H9 (cell line): Measurements from ENCODE around the gene OSBPL2. TPM values are rescaled to one million over a fixed set of nuclear protein-coding genes. Genes with fewer than 3 reads are reported as not detected.

Experiments used
- DNase-seq: peaks from one replicate; pipeline ENCODE4 v3.0.0-alpha.2; 2017
- H2AFZ ChIP-seq: one replicate; pipeline ENCODE4 v1.6.1; 2013; ENCODE audit warnings: mild to moderate bottlenecking, low read length, control low read depth, moderate library complexity
- H2AK5ac ChIP-seq: 2 replicates; pipeline ENCODE4 v1.6.1; 2013; ENCODE audit warnings: low read length, control low read depth, mixed read lengths; ENCODE audit not compliant: insufficient read length
- H2BK120ac ChIP-seq: one replicate; pipeline ENCODE4 v1.6.1; 2013; ENCODE audit warnings: low read depth, mild to moderate bottlenecking, low read length, control low read depth, inconsistent platforms; ENCODE audit not compliant: poor library complexity, severe bottlenecking
- H2BK12ac ChIP-seq: 2 replicates; pipeline ENCODE4 v1.6.1; 2013; ENCODE audit warnings: low read length, control low read depth, mixed read lengths, low read depth; ENCODE audit not compliant: insufficient read length
- H2BK15ac ChIP-seq: 2 replicates; pipeline ENCODE4 v1.6.1; 2013; ENCODE audit warnings: low read depth, low read length, control low read depth
- H2BK20ac ChIP-seq: one replicate; pipeline ENCODE4 v1.6.1; 2013; ENCODE audit warnings: low read depth, mild to moderate bottlenecking, low read length, control low read depth, inconsistent platforms; ENCODE audit not compliant: poor library complexity, severe bottlenecking
- H2BK5ac ChIP-seq: 2 replicates; pipeline ENCODE4 v1.6.1; 2013; ENCODE audit warnings: low read length, control low read depth, mixed read lengths; ENCODE audit not compliant: insufficient read length
- H3K14ac ChIP-seq: 2 replicates; pipeline ENCODE4 v1.6.1; 2013; ENCODE audit warnings: low read length, control low read depth; ENCODE audit not compliant: insufficient read depth
- H3K18ac ChIP-seq: 2 replicates; pipeline ENCODE4 v1.6.1; 2013; ENCODE audit warnings: low read depth, mild to moderate bottlenecking, mixed read lengths, low read length, control low read depth; ENCODE audit not compliant: insufficient read length
- H3K23ac ChIP-seq: 2 replicates; pipeline ENCODE4 v1.6.1; 2013; ENCODE audit warnings: low read length, control low read depth, mixed read lengths, low read depth; ENCODE audit not compliant: insufficient read length
- H3K23me2 ChIP-seq: 2 replicates; pipeline ENCODE4 v1.6.1; 2013; ENCODE audit warnings: low read depth, mild to moderate bottlenecking, mixed read lengths, low read length, control low read depth; ENCODE audit not compliant: insufficient read length, poor library complexity, severe bottlenecking
- H3K27ac ChIP-seq: 2 replicates; pipeline ENCODE4 v1.5.1; 2013; ENCODE audit warnings: low read length, control low read depth, mixed read lengths, low read depth; ENCODE audit not compliant: insufficient read length
- H3K27me3 ChIP-seq: 2 replicates; pipeline ENCODE4 v1.6.1; 2013; ENCODE audit warnings: low read length, control low read depth, inconsistent platforms; ENCODE audit not compliant: insufficient read depth
- H3K4ac ChIP-seq: 2 replicates; pipeline ENCODE4 v1.6.1; 2013; ENCODE audit warnings: low read depth, mild to moderate bottlenecking, control low read depth, inconsistent platforms, low read length, moderate library complexity
- H3K4me1 ChIP-seq: 2 replicates; pipeline ENCODE4 v1.6.1; 2013; ENCODE audit warnings: low read length, control low read depth, inconsistent platforms; ENCODE audit not compliant: insufficient read depth
- H3K4me2 ChIP-seq: 2 replicates; pipeline ENCODE4 v1.6.1; 2013; ENCODE audit warnings: low read length, control low read depth, mixed read lengths; ENCODE audit not compliant: insufficient read length, insufficient read depth
- H3K56ac ChIP-seq: 2 replicates; pipeline ENCODE4 v1.6.1; 2013; ENCODE audit warnings: low read depth, mild to moderate bottlenecking, mixed read lengths, low read length, control low read depth; ENCODE audit not compliant: insufficient read length
- H3K79me1 ChIP-seq: 2 replicates; pipeline ENCODE4 v1.6.1; 2013; ENCODE audit warnings: low read depth, mild to moderate bottlenecking, moderate library complexity, low read length, control low read depth, inconsistent platforms; ENCODE audit not compliant: insufficient read depth, poor library complexity, severe bottlenecking
- H3K79me2 ChIP-seq: 2 replicates; pipeline ENCODE4 v1.6.1; 2013; ENCODE audit warnings: low read length, control low read depth, inconsistent platforms; ENCODE audit not compliant: insufficient read depth
- H3K9ac ChIP-seq: 2 replicates; pipeline ENCODE4 v1.6.1; 2013; ENCODE audit warnings: low read length, control low read depth, mixed read lengths; ENCODE audit not compliant: insufficient read length; ENCODE audit errors: extremely low read depth
- H3K9me3 ChIP-seq: one replicate; pipeline ENCODE4 v1.6.1; 2013; ENCODE audit warnings: low read depth, low read length, inconsistent platforms; ENCODE audit not compliant: control insufficient read depth
- H3T11ph ChIP-seq: one replicate; pipeline ENCODE4 v1.6.1; 2013; ENCODE audit warnings: mild to moderate bottlenecking, low read length, control low read depth, inconsistent platforms
- H4K20me1 ChIP-seq: one replicate; pipeline ENCODE4 v1.6.1; 2013; ENCODE audit not compliant: control insufficient read depth, insufficient read length, insufficient read depth
- H4K5ac ChIP-seq: 2 replicates; pipeline ENCODE4 v1.6.1; 2013; ENCODE audit warnings: low read depth, mild to moderate bottlenecking, mixed read lengths, low read length, control low read depth; ENCODE audit not compliant: insufficient read length
- H4K8ac ChIP-seq: replicated peaks from 2 replicates; pipeline ENCODE4 v1.6.1; 2013; ENCODE audit warnings: low read length, control low read depth, mixed read lengths, low read depth; ENCODE audit not compliant: insufficient read length
- H4K91ac ChIP-seq: 2 replicates; pipeline ENCODE4 v1.6.1; 2013; ENCODE audit warnings: low read depth, mild to moderate bottlenecking, moderate library complexity, mixed read lengths, low read length, control low read depth; ENCODE audit not compliant: insufficient read length
- H3K27ac Mint-ChIP-seq, 3 experiments: 2 replicates in 2 of 3; 3 replicates in 1 of 3; pipeline ENCODE4 v1.8.0; 2020 to 2021; ENCODE audit warnings: mixed read lengths in 3 of 3, mild to moderate bottlenecking in 1 of 3, moderate library complexity in 1 of 3
- H3K27me3 Mint-ChIP-seq: 2 replicates; pipeline ENCODE4 v1.8.0; 2021; ENCODE audit warnings: low read depth, mild to moderate bottlenecking, moderate library complexity, mixed read lengths
- H3K36me3 Mint-ChIP-seq, 3 experiments: 2 replicates in 2 of 3; 3 replicates in 1 of 3; pipeline ENCODE4 v1.8.0; 2020 to 2021; ENCODE audit warnings: low read depth in 3 of 3, mixed read lengths in 3 of 3; ENCODE audit not compliant: insufficient read depth in 1 of 3
- H3K4me1 Mint-ChIP-seq, 2 experiments: 2 replicates each; pipeline ENCODE4 v1.8.0; 2020; ENCODE audit warnings: mixed read lengths in 2 of 2
- H3K4me3 Mint-ChIP-seq, 2 experiments: 2 replicates in 1 of 2; 3 replicates in 1 of 2; pipeline ENCODE4 v1.8.0; 2020 to 2021; ENCODE audit warnings: mild to moderate bottlenecking in 2 of 2, mixed read lengths in 2 of 2, moderate library complexity in 1 of 2
- H3K9me3 Mint-ChIP-seq, 2 experiments: 2 replicates in 1 of 2; 3 replicates in 1 of 2; pipeline ENCODE4 v1.8.0; 2020; ENCODE audit warnings: mild to moderate bottlenecking in 2 of 2, mixed read lengths in 2 of 2, moderate library complexity in 1 of 2
- CTCF ChIP-seq: fragments of 200-600 bp; sonication (generic); conservative IDR thresholded peaks from 3 replicates; pipeline ENCODE4 v1.8.0; 2021; ENCODE audit warnings: antibody characterized with exemption, mild to moderate bottlenecking
- WGBS: extraction: QIAGEN DNeasy Blood & Tissue Kit; methylation state at CpG from one replicate; pipeline ENCODE4 v1.1.7; 2013; ENCODE audit warnings: missing lambda C conversion rate, low lambda C conversion rate, mixed read lengths; ENCODE audit not compliant: insufficient read length; ENCODE audit errors: extremely low coverage; 5-methylcytosine and 5-hydroxymethylcytosine counted together
- total RNA-seq: library from RNA; stranded (reverse); gene quantifications from 2 replicates; pipeline ENCODE4 v1.2.1, GENCODE V29; 2021

Gene OSBPL2
- total RNA-seq, 1 experiment from 2014 or later: 47.3 TPM

- Histone ChIP-seq H2AFZ (no peak overlapping the region), H3K23me2 (no peaks in the 10 kb centered on the region), H4K5ac (no peak overlapping the region), H3K4ac (no peak overlapping the region), H4K8ac (no peak overlapping the region), H2AK5ac (no peak overlapping the region), H2BK120ac (no peak overlapping the region), H3K9ac (no peak overlapping the region), H3K14ac (no peak overlapping the region), H3K23ac (no peak overlapping the region), H4K91ac (no peak overlapping the region), H3T11ph (no peak overlapping the region), H3K4me2 (no peak overlapping the region), H3K27me3 (no peaks in the 10 kb centered on the region), H3K4me1 (no peaks in the 10 kb centered on the region), H2BK15ac (no peak overlapping the region), H3K56ac (no peak overlapping the region), H3K79me1 (no peaks in the 10 kb centered on the region), H4K20me1 (no peaks in the 10 kb centered on the region), H3K27ac (no peak overlapping the region), H3K18ac (no peak overlapping the region), H3K79me2 (no peaks in the 10 kb centered on the region), H2BK20ac (no peak overlapping the region), H2BK12ac (no peak overlapping the region), H2BK5ac (no peak overlapping the region), H3K9me3 (no peaks in the 10 kb centered on the region)
- no peak for TF ChIP-seq CTCF
- Mint-ChIP-seq H3K36me3 (peaks cover 11 to 49% (median 38%) of the 10 kb centered on the region in 3 experiments; a peak in 6 of 7 replicates), H3K27ac (no peak overlapping the region), H3K27me3 (no peaks in the 10 kb centered on the region), H3K9me3 (no peaks in the 10 kb centered on the region; a peak in 1 of 5 replicates), H3K4me3 (no peak overlapping the region), H3K4me1 (no peaks in the 10 kb centered on the region)
- WGBS: no CpG with 5 or more reads among the region's 23 CpGs
- no peak for DNase-seq
Measured at GRCh38 chr20:62285722-62286121, 47.4 kb downstream of the OSBPL2 start.
